Ishikawa (cell line): ENCODE results near the gene HS3ST3A1.
A peak's percentile ranks its signal among the peaks of the same experiment; 100 is the strongest.

Experiments
- CEBPB ChIP-seq: IDR thresholded peaks from 2 replicates; pipeline ENCODE4 v1.6.1; 2012
- CREB1 ChIP-seq: IDR thresholded peaks from 2 replicates; pipeline ENCODE4 v1.6.1; 2012; ENCODE audit warnings: low read depth
- EGR1 ChIP-seq: IDR thresholded peaks from 2 replicates; pipeline ENCODE4 v1.6.1; 2012
- EP300 ChIP-seq: IDR thresholded peaks from 2 replicates; pipeline ENCODE4 v1.6.1; 2012; ENCODE audit warnings: borderline replicate concordance
- FOXM1 ChIP-seq: IDR thresholded peaks from 2 replicates; pipeline ENCODE4 v1.6.1; 2012; ENCODE audit warnings: low read depth, borderline replicate concordance
- MAX ChIP-seq: IDR thresholded peaks from 2 replicates; pipeline ENCODE4 v1.6.1; 2012
- NFIC ChIP-seq: IDR thresholded peaks from 2 replicates; pipeline ENCODE4 v1.6.1; 2012
- RAD21 ChIP-seq: IDR thresholded peaks from 2 replicates; pipeline ENCODE4 v1.6.1; 2012; ENCODE audit warnings: low read depth
- REST ChIP-seq: IDR thresholded peaks from 2 replicates; pipeline ENCODE4 v1.6.1; 2012; ENCODE audit warnings: low read depth, mild to moderate bottlenecking
- TAF1 ChIP-seq: IDR thresholded peaks from 2 replicates; pipeline ENCODE4 v1.6.1; 2012; ENCODE audit warnings: low read depth, mild to moderate bottlenecking
- TCF12 ChIP-seq: IDR thresholded peaks from 2 replicates; pipeline ENCODE4 v1.6.1; 2012; ENCODE audit warnings: low read depth
- TEAD4 ChIP-seq: IDR thresholded peaks from 2 replicates; pipeline ENCODE4 v1.6.1; 2012
- USF1 ChIP-seq: IDR thresholded peaks from 2 replicates; pipeline ENCODE4 v1.6.1; 2012
- YY1 ChIP-seq: IDR thresholded peaks from 2 replicates; pipeline ENCODE4 v1.6.1; 2012; ENCODE audit warnings: low read depth
- ZBTB7A ChIP-seq: IDR thresholded peaks from 2 replicates; pipeline ENCODE4 v1.6.1; 2012; ENCODE audit warnings: low read depth

HS3ST3A1 gene

GRCh38 chr17:13580790-13581189 is 20.9 kb downstream of the HS3ST3A1 start:
- TF ChIP-seq RAD21: no peak
- no peak for TF ChIP-seq YY1
- no peak for TF ChIP-seq USF1
- no peak for TF ChIP-seq ZBTB7A
- no peak for TF ChIP-seq EP300
- TF ChIP-seq EGR1: no peak
- no peak for TF ChIP-seq TAF1
- TF ChIP-seq NFIC: no peak
- TF ChIP-seq REST: no peak
- no peak for TF ChIP-seq CREB1
- no peak for TF ChIP-seq FOXM1
- TF ChIP-seq MAX: no peak
- no peak for TF ChIP-seq TEAD4
- TF ChIP-seq TCF12: no peak
- no peak for TF ChIP-seq CEBPB

- TF ChIP-seq YY1 (no peak), RAD21 (0 out of 2 replicates have a peak, but pooled peaks have one; percentile 3), CEBPB (no peak), ZBTB7A (no peak), TAF1 (no peak), REST (no peak), TCF12 (no peak)
These were observed 24.8 kb downstream of the HS3ST3A1 start for GRCh38 chr17:13576661-13577526.

GRCh38 chr17:13575922-13576419 is 25.8 kb downstream of the HS3ST3A1 start:
- no peak for TF ChIP-seq FOXM1

GRCh38 chr17:13575466-13575865 is 26.3 kb downstream of the HS3ST3A1 start:
- no peak for TF ChIP-seq ZBTB7A

- no peak for TF ChIP-seq ZBTB7A
- no peak for TF ChIP-seq EGR1
- TF ChIP-seq NFIC: no peak
- TF ChIP-seq CEBPB: no peak
- TF ChIP-seq TAF1: no peak
- no peak for TF ChIP-seq USF1
- TF ChIP-seq TEAD4: no peak
- no peak for TF ChIP-seq REST
- TF ChIP-seq CREB1: no peak
- TF ChIP-seq FOXM1: no peak
- TF ChIP-seq YY1: no peak
- no peak for TF ChIP-seq RAD21
- TF ChIP-seq TCF12: no peak
These were observed 29.1 kb downstream of the HS3ST3A1 start for GRCh38 chr17:13572581-13572980.
